ENCODE results near the gene CACNA1C. TPM values are rescaled to one million over a fixed set of nuclear protein-coding genes. Genes with fewer than 3 reads are reported as not detected.

The CACNA1C gene
- total RNA-seq, 5 donors from 2014 or later (not counting 1 experiment from before 2014, with no cell fraction given): 0.10 to 0.26 (median 0.16) TPM

DNA sequence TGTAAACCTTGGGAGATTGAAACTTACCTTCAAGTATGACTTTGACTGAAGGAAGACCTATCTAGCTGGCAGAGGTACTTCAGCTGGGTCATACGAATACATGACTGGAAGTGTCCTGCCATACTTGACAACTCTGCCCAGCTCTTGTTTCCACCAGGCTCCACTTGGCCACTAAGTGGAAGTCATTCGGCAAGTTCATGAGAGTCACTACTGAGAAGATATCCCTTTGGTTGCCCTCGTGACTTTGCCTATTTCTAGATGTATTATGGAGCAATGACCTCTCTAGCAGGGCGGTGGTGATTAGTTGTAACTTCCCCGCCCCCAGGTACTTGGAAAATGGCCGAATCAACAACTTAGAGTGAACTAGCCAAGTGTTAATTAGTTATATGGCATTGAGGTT is 8.6 kb upstream of the CACNA1C start:
- Mint-ChIP-seq H3K36me3 (no peaks in the 10 kb centered on the region), H3K9me3 (no peaks in the 10 kb centered on the region), H3K4me3 (no peak overlapping the region), H3K4me1 (no peaks in the 10 kb centered on the region), H3K27me3 (peaks cover 50 to 52% of the 10 kb centered on the region in 2 donors), H3K27ac (no peak overlapping the region)
- Histone ChIP-seq H3K27me3 (replicated peaks in 1 of 2; ENCODE audit: control insufficient read depth in 2 of 2, extremely low read depth in 1 of 2, insufficient read depth in 2 of 2, low read length in 1 of 2) (peaks cover 0 to 13% of the 10 kb centered on the region in 2 experiments), H3K4me3 (ENCODE audit: control insufficient read depth in 1 of 2, extremely low read depth in 1 of 2, low read length in 1 of 2) (no peak overlapping the region), H3K4me1 (ENCODE audit: control insufficient read depth in 1 of 2, extremely low read depth in 1 of 2, insufficient read depth in 2 of 2, low read length in 2 of 2) (no peaks in the 10 kb centered on the region), H3K9me3 (no peaks in the 10 kb centered on the region), H3K27ac (ENCODE audit: low read length) (no peak overlapping the region), H3K36me3 (ENCODE audit: control insufficient read depth in 2 of 2, extremely low read depth in 1 of 2, insufficient read depth in 1 of 2, low read length in 1 of 2) (no peaks in the 10 kb centered on the region)
- ChIA-PET POLR2A (no interaction called here), CTCF (no interaction called here)
- ATAC-seq (replicated peaks in 1 of 4) (no peak), DNase-seq (no peak)
- WGBS (ENCODE audit: insufficient coverage): 87% methylated on average over 3 of the region's 6 CpGs

- Mint-ChIP-seq H3K27ac (no peak overlapping the region), H3K36me3 (no peaks in the 10 kb centered on the region), H3K4me3 (no peak overlapping the region), H3K27me3 (peaks cover 62 to 64% of the 10 kb centered on the region in 2 donors), H3K9me3 (no peaks in the 10 kb centered on the region), H3K4me1 (peaks cover 7 to 14% (median 8%) of the 10 kb centered on the region in 3 donors)
- Histone ChIP-seq H3K4me1 (ENCODE audit: control insufficient read depth in 1 of 2, extremely low read depth in 1 of 2, insufficient read depth in 2 of 2, low read length in 2 of 2) (peaks cover 0 to 3% of the 10 kb centered on the region in 2 experiments), H3K27me3 (replicated peaks in 1 of 2; ENCODE audit: control insufficient read depth in 2 of 2, extremely low read depth in 1 of 2, insufficient read depth in 2 of 2, low read length in 1 of 2) (peaks cover 0 to 26% of the 10 kb centered on the region in 2 experiments), H3K9me3 (no peaks in the 10 kb centered on the region), H3K4me3 (ENCODE audit: control insufficient read depth in 1 of 2, extremely low read depth in 1 of 2, low read length in 1 of 2) (no peak overlapping the region), H3K36me3 (ENCODE audit: control insufficient read depth in 2 of 2, extremely low read depth in 1 of 2, insufficient read depth in 1 of 2, low read length in 1 of 2) (no peaks in the 10 kb centered on the region), H3K27ac (ENCODE audit: low read length) (no peak overlapping the region)
- WGBS (ENCODE audit: insufficient coverage): no CpG with 5 or more reads among the region's 4 CpGs
- ChIA-PET CTCF (no interaction called here), POLR2A (no interaction called here)
- DNase-seq: no peak
- ATAC-seq (replicated peaks in 1 of 4): no peak
Measured at GRCh38 chr12:2046957-2047356, 5.8 kb upstream of the CACNA1C start.

GRCh38 chr12:2047752-2048151 is 5.0 kb upstream of the CACNA1C start:
- 94% methylated on average over 5 of the region's 7 CpGs for WGBS (ENCODE audit: insufficient coverage)
- H3K36me3 Mint-ChIP-seq: no peaks in the 10 kb centered on the region
- H3K4me1 ChIP-seq (ENCODE audit: control insufficient read depth in 1 of 2, extremely low read depth in 1 of 2, insufficient read depth in 2 of 2, low read length in 2 of 2): peaks cover 0 to 6% of the 10 kb centered on the region in 2 experiments

DNA sequence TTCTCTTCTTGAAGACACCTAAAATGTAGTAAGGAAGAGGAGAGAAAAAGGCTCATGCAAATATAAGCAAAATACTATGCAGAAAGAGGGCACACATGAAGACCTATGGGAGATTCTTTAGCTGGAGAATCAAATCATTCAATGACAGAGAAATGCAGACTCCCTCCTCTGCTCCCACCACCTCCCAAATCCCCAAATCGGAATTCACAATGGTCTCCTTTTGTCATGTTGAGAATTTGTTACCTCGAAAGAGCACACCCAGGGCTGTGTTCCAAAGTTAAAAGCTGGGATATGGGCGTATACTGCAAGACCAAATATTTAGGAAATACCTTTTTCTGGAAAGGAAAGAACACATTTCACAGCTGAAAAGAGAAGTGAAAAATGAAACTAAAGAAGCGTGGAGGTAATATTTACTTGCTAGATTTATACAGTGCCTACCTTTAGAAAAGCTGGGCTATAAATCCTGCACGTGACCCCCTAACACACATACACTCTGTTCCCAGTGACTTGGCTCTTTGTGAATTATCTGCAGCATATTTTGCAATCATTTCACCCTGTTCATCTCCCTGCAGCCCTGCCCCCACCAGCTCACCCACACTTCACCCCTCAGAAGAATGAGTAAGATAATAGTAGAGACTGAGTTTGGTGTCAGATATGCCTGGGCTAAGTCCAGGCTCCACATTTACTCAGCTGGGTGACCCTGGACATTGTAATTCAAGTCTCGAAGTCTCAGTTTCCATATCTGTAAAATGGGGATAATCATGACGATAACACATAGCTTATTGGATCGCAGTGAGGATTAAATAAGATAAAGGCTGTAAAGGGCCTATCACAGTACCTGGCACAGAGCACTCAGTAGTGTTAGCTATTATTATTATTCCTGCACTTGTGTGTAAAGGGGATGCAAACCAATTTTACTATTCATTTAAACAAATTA is 2.9 kb upstream of the CACNA1C start:
- ChIA-PET POLR2A (no interaction called here), CTCF (interaction anchor here in 1 of 2 donors (0.5 kb wide), 1 partner anchor 592 kb away, joined by 3 read pairs; no protein-coding TSS in a partner anchor)
- no peak overlapping the region for H3K4me3 ChIP-seq (ENCODE audit: control insufficient read depth in 1 of 2, extremely low read depth in 1 of 2, low read length in 1 of 2)
- H3K27ac ChIP-seq (ENCODE audit: low read length): no peak overlapping the region
- H3K4me1 Mint-ChIP-seq: peaks cover 17 to 26% (median 22%) of the 10 kb centered on the region in 3 donors
- no peaks in the 10 kb centered on the region for H3K9me3 Mint-ChIP-seq
- peaks cover 58% of the 10 kb centered on the region in 2 donors for H3K27me3 Mint-ChIP-seq
- no peaks in the 10 kb centered on the region for H3K9me3 ChIP-seq
- DNase-seq (no peak), ATAC-seq (replicated peaks in 1 of 4) (no peak)
- no peaks in the 10 kb centered on the region for H3K36me3 Mint-ChIP-seq
- peaks cover 2 to 18% of the 10 kb centered on the region in 2 experiments for H3K4me1 ChIP-seq (ENCODE audit: control insufficient read depth in 1 of 2, extremely low read depth in 1 of 2, insufficient read depth in 2 of 2, low read length in 2 of 2)
- 100% methylated on average over 1 of the region's 8 CpGs for WGBS (ENCODE audit: insufficient coverage)
- peaks cover 4 to 44% of the 10 kb centered on the region in 2 experiments for H3K27me3 ChIP-seq (replicated peaks in 1 of 2; ENCODE audit: control insufficient read depth in 2 of 2, extremely low read depth in 1 of 2, insufficient read depth in 2 of 2, low read length in 1 of 2)
- H3K27ac Mint-ChIP-seq: no peak overlapping the region
- H3K36me3 ChIP-seq (ENCODE audit: control insufficient read depth in 2 of 2, extremely low read depth in 1 of 2, insufficient read depth in 1 of 2, low read length in 1 of 2): no peaks in the 10 kb centered on the region
- no peak overlapping the region for H3K4me3 Mint-ChIP-seq

More at GRCh38 chr12:2047752-2048151, 5.0 kb upstream of the CACNA1C start:
- Histone ChIP-seq H3K27me3 (replicated peaks in 1 of 2; ENCODE audit: control insufficient read depth in 2 of 2, extremely low read depth in 1 of 2, insufficient read depth in 2 of 2, low read length in 1 of 2) (peaks cover 0 to 30% of the 10 kb centered on the region in 2 experiments), H3K9me3 (no peaks in the 10 kb centered on the region), H3K27ac (ENCODE audit: low read length) (no peak overlapping the region), H3K36me3 (ENCODE audit: control insufficient read depth in 2 of 2, extremely low read depth in 1 of 2, insufficient read depth in 1 of 2, low read length in 1 of 2) (no peaks in the 10 kb centered on the region), H3K4me3 (ENCODE audit: control insufficient read depth in 1 of 2, extremely low read depth in 1 of 2, low read length in 1 of 2) (no peak overlapping the region)
- Mint-ChIP-seq H3K4me1 (peaks cover 8 to 14% (median 10%) of the 10 kb centered on the region in 3 donors), H3K27ac (no peak overlapping the region), H3K9me3 (no peaks in the 10 kb centered on the region), H3K4me3 (no peak overlapping the region), H3K27me3 (peaks cover 59 to 60% of the 10 kb centered on the region in 2 donors)
- DNase-seq (no peak), ATAC-seq (replicated peaks in 1 of 4) (no peak)
- ChIA-PET POLR2A (no interaction called here), CTCF (interaction anchor here (0.6 to 1.4 kb wide), 2 partner anchors 13 to 390 kb away, joined by 3 read pairs; no protein-coding TSS in a partner anchor)

DNA sequence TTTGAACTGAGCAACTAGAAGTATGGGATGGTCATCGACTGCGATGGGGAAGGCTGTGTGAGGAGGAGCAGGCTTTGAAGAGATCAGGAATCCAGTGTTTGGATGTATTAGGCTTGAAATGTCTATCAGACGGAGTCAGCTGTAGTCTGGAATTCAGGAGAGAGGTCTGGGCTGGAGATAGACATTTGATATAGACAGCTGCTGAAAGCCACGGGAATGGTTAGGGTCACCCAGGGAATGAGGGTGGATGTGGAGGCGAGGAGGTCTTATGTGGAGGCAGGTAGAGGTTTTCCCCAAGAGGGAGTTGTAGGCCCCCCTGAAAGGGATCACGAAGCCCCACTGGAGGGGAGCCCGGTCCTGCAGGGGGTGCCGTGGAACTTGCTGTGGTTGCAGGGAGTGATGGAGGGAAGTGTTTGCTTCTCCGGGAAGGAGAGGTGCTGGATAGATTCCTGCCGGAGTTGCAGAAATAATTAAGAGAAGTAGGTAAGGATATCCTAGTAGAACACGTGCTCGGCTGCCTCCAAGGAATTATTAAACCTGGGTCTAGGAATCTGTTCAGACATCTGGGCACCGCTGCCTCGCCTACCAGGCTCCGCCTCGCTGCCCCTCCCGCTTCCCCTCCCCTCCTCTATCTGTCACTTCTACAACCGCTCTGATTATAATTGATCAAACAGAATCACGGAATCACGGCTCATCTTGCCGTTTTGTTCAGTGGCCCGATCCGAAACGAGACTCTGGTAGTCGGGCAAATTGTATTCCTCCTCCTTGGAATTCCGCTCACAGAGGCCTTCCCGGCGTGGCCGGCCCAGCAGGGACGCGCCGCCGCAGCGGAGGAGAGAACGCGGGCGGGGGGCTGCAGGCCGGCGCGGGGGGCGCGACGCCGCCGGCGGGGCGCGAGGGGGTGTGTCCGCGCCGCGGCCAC is 826 bp upstream of the CACNA1C start:
- Histone ChIP-seq H3K4me1 (ENCODE audit: control insufficient read depth in 1 of 2, extremely low read depth in 1 of 2, insufficient read depth in 2 of 2, low read length in 2 of 2) (peaks cover 2 to 18% of the 10 kb centered on the region in 2 experiments), H3K27ac (ENCODE audit: low read length) (no peak overlapping the region), H3K27me3 (replicated peaks in 1 of 2; ENCODE audit: control insufficient read depth in 2 of 2, extremely low read depth in 1 of 2, insufficient read depth in 2 of 2, low read length in 1 of 2) (peaks cover 4 to 56% of the 10 kb centered on the region in 2 experiments), H3K4me3 (ENCODE audit: control insufficient read depth in 1 of 2, extremely low read depth in 1 of 2, low read length in 1 of 2) (peak overlapping the region in 1 of 2 donors; percentile 7), H3K9me3 (no peaks in the 10 kb centered on the region), H3K36me3 (ENCODE audit: control insufficient read depth in 2 of 2, extremely low read depth in 1 of 2, insufficient read depth in 1 of 2, low read length in 1 of 2) (no peaks in the 10 kb centered on the region)
- Mint-ChIP-seq H3K4me3 (peak overlapping the region; percentile 68 to 73 (median 71)), H3K27me3 (peaks cover 69 to 73% of the 10 kb centered on the region in 2 donors), H3K27ac (peak overlapping the region in 1 of 2 donors; percentile 37), H3K9me3 (no peaks in the 10 kb centered on the region), H3K36me3 (no peaks in the 10 kb centered on the region), H3K4me1 (peaks cover 17 to 28% (median 22%) of the 10 kb centered on the region in 3 donors)
- DNase-seq (no peak), ATAC-seq (replicated peaks in 1 of 4) (no peak)
- ChIA-PET CTCF (no interaction called here), POLR2A (no interaction called here)
- WGBS (ENCODE audit: insufficient coverage): 15% methylated on average over 51 of the region's 52 CpGs

DNA sequence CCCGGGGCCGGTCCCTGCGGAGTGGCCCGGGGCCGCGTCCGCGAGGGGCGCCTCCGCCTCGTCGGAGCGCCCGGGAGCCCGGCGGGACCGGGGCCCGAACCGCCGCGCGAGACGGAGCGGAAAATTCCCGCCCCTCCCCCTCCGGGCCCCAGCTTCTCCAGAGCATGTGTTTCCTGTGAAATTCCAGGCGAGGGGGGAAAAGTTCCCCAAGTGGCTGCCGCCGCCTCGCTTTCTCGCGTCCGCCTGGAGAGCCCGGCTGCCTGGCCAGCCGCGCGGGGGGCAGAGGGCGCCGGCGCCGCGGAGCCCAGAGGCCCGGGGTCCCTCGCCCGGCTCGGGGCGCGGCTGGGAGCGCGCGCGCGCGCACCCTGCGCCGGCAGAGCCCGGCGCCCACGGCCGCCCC is 904 bp downstream of the CACNA1C start:
- Mint-ChIP-seq H3K27ac (no peak overlapping the region), H3K4me1 (peaks cover 17 to 28% (median 22%) of the 10 kb centered on the region in 3 donors), H3K4me3 (peak overlapping the region in 1 of 3 donors; percentile 74), H3K9me3 (no peaks in the 10 kb centered on the region), H3K36me3 (no peaks in the 10 kb centered on the region), H3K27me3 (peaks cover 59 to 67% of the 10 kb centered on the region in 2 donors)
- DNase-seq (no peak), ATAC-seq (replicated peaks in 1 of 4) (no peak)
- ChIA-PET POLR2A (no interaction called here), CTCF (no interaction called here)
- Histone ChIP-seq H3K27me3 (replicated peaks in 1 of 2; ENCODE audit: control insufficient read depth in 2 of 2, extremely low read depth in 1 of 2, insufficient read depth in 2 of 2, low read length in 1 of 2) (peaks cover 4 to 55% of the 10 kb centered on the region in 2 experiments), H3K36me3 (ENCODE audit: control insufficient read depth in 2 of 2, extremely low read depth in 1 of 2, insufficient read depth in 1 of 2, low read length in 1 of 2) (no peaks in the 10 kb centered on the region), H3K4me3 (ENCODE audit: control insufficient read depth in 1 of 2, extremely low read depth in 1 of 2, low read length in 1 of 2) (peak overlapping the region in 1 of 2 donors; percentile 88), H3K27ac (ENCODE audit: low read length) (no peak overlapping the region), H3K9me3 (no peaks in the 10 kb centered on the region), H3K4me1 (ENCODE audit: control insufficient read depth in 1 of 2, extremely low read depth in 1 of 2, insufficient read depth in 2 of 2, low read length in 2 of 2) (peaks cover 2 to 18% of the 10 kb centered on the region in 2 experiments)
- 1% methylated on average over 60 of the region's 60 CpGs for WGBS (ENCODE audit: insufficient coverage)

Data from T-cell (primary cell).